Smooth muscle cell of bladder (primary cell): ENCODE data around the gene AMIGO1. TPM values are rescaled to one million over a fixed set of nuclear protein-coding genes. Genes with fewer than 3 reads are reported as not detected.

ENCODE experiments used
- total RNA-seq: library from RNA; depleted of rRNA; stranded (reverse); fragments of >200 nt; gene quantifications from 2 replicates; pipeline ENCODE4 v1.2.3, GENCODE V29; 2014

AMIGO1 gene
- 1.6 and 2.0 TPM in 2 replicates for total RNA-seq

GRCh38 chr1:109509176-109510134 lies at the start of gene AMIGO1:
Gene AMIGO1, minus strand, starts transcription at chr1:109509727. Its CDS starts 815 bp downstream, at chr1:109508912.

GRCh38 chr1:109548321-109549267 lies 39.1 kb upstream of the AMIGO1 start, which contains the start of gene GNAI3:
Gene GNAI3, plus strand, starts transcription at chr1:109548615. Its CDS starts 106 bp downstream, at chr1:109548721.

GRCh38 chr1:109539676-109540075 lies 30.1 kb upstream of the AMIGO1 start, which contains the start of gene GPR61:
Gene GPR61, plus strand, starts transcription at chr1:109539872. Its CDS starts 3,151 bp downstream, at chr1:109543023.

GRCh38 chr1:109493805-109494539 lies 15.6 kb downstream of the AMIGO1 start, which contains the start of gene CYB561D1:
Gene CYB561D1, plus strand, starts transcription at chr1:109494094. Its CDS starts 46 bp downstream, at chr1:109494140.

GRCh38 chr1:109483672-109484518 lies 25.6 kb downstream of the AMIGO1 start, which contains the start of gene ATXN7L2:
Gene ATXN7L2, plus strand, starts transcription at chr1:109483905. Its CDS starts 49 bp downstream, at chr1:109483954.

GRCh38 chr1:109466452-109467300 lies 42.9 kb downstream of the AMIGO1 start, which contains the start of gene SYPL2:
Gene SYPL2, plus strand, starts transcription at chr1:109466546. Its CDS starts 298 bp downstream, at chr1:109466844.

Other genes starting within 250 kb of the AMIGO1 start
- gene PSRC1, start 226.6 kb downstream of the AMIGO1 start, total RNA-seq: 1.8 and 2.3 TPM in 2 replicates
- not detected in 2 replicates for gene MYBPHL, start 202.7 kb downstream of the AMIGO1 start, total RNA-seq
- 3.3 and 4.7 TPM in 2 replicates for gene SORT1, start 111.8 kb downstream of the AMIGO1 start, total RNA-seq
- gene PSMA5, start 83.3 kb downstream of the AMIGO1 start, total RNA-seq: 39.1 and 43.8 TPM in 2 replicates
- 0.28 and 0.46 TPM in 2 replicates for gene SYPL2, start 43.2 kb downstream of the AMIGO1 start, total RNA-seq
- gene ATXN7L2, start 25.8 kb downstream of the AMIGO1 start, total RNA-seq: 0.85 and 1.5 TPM in 2 replicates
- gene CYB561D1, start 15.6 kb downstream of the AMIGO1 start, total RNA-seq: 3.6 TPM in 2 replicates
- gene GPR61, start 30.1 kb upstream of the AMIGO1 start, total RNA-seq: 0.28 TPM in 2 replicates
- 11.7 and 13.7 TPM in 2 replicates for gene GNAI3, start 38.9 kb upstream of the AMIGO1 start, total RNA-seq
- gene GNAT2, start 109.9 kb upstream of the AMIGO1 start, total RNA-seq: 0.28 and 0.37 TPM in 2 replicates
- gene AMPD2, start 110.1 kb upstream of the AMIGO1 start, total RNA-seq: 73.5 and 83.7 TPM in 2 replicates
- 14.8 and 18.4 TPM in 2 replicates for gene GSTM4, start 146.4 kb upstream of the AMIGO1 start, total RNA-seq
- 16.2 and 20.0 TPM in 2 replicates for gene GSTM2, start 158.3 kb upstream of the AMIGO1 start, total RNA-seq
- gene GSTM1, start 178.1 kb upstream of the AMIGO1 start, total RNA-seq: 9.0 and 9.6 TPM in 2 replicates
- gene GSTM5, start 202.5 kb upstream of the AMIGO1 start, total RNA-seq: 8.5 and 13.3 TPM in 2 replicates
- gene GSTM3, start 231.3 kb upstream of the AMIGO1 start, total RNA-seq: 215 and 220 TPM in 2 replicates